OCI-LY3 (cell line): ENCODE results near the gene ALDH1A3.

Experiments
- H2AFZ ChIP-seq: fragments of 200-600, 300-600 bp; shearing (Covaris generic); 2 replicates; pipeline ENCODE4 v1.6.0; 2014; ENCODE audit warnings: antibody characterized with exemption, low read depth, low read length
- H3K27ac ChIP-seq: fragments of 200-600, 300-600 bp; sonication (generic); 2 replicates; pipeline ENCODE4 v1.5.1; 2014; ENCODE audit warnings: mild to moderate bottlenecking, low read length, moderate library complexity, mixed read lengths
- H3K27me3 ChIP-seq: fragments of 200-600, 300-600 bp; sonication (generic); 2 replicates; pipeline ENCODE4 v1.6.1; 2014; ENCODE audit warnings: low read depth, low read length, mixed read lengths
- H3K36me3 ChIP-seq: fragments of 200-600, 300-600 bp; sonication (generic); replicated peaks from 2 replicates; pipeline ENCODE3; 2014; ENCODE audit warnings: low read depth, low read length, mixed read lengths
- H3K4me1 ChIP-seq: fragments of 300-600, 200-600 bp; sonication (generic); 2 replicates; pipeline ENCODE4 v1.6.1; 2014; ENCODE audit warnings: low read length, mixed read lengths
- H3K4me2 ChIP-seq: fragments of 200-600, 300-600 bp; sonication (generic); 2 replicates; pipeline ENCODE4 v1.6.1; 2014; ENCODE audit warnings: low read length, mixed read lengths
- H3K4me3 ChIP-seq: fragments of 300-600, 200-600 bp; sonication (generic); 2 replicates; pipeline ENCODE4 v1.5.1; 2014; ENCODE audit warnings: antibody characterized with exemption, mild to moderate bottlenecking, low read length, moderate library complexity
- H3K79me2 ChIP-seq: fragments of 300-600, 200-600 bp; shearing (Covaris generic); 2 replicates; pipeline ENCODE4 v1.6.1; 2014; ENCODE audit warnings: mild to moderate bottlenecking, low read length, mixed read lengths
- H3K9ac ChIP-seq: fragments of 300-600, 200-600 bp; shearing (Covaris generic); 2 replicates; pipeline ENCODE4 v1.6.0; 2014; ENCODE audit warnings: mild to moderate bottlenecking, low read length, moderate library complexity
- H3K9me3 ChIP-seq: fragments of 200-600, 300-600 bp; shearing (Covaris generic); 2 replicates; pipeline ENCODE4 v1.6.1; 2014; ENCODE audit warnings: low read length, mixed read lengths; ENCODE audit not compliant: insufficient read depth
- H4K20me1 ChIP-seq: fragments of 200-600, 300-600 bp; sonication (generic); 2 replicates; pipeline ENCODE4 v1.6.1; 2016; ENCODE audit warnings: low read length, mixed read lengths; ENCODE audit not compliant: insufficient read depth
- CTCF ChIP-seq: fragments of 200-600, 300-600 bp; sonication (generic); IDR thresholded peaks from 2 replicates; pipeline ENCODE4 v1.5.1; 2014; ENCODE audit warnings: antibody characterized with exemption, low read length, low read depth
- EZH2phosphoT487 ChIP-seq: fragments of 200-600 bp; shearing (Covaris generic); IDR thresholded peaks from 2 replicates; pipeline ENCODE4 v1.6.1; 2018; ENCODE audit warnings: antibody characterized with exemption, mixed run types, low read depth

Gene ALDH1A3

GRCh38 chr15:100877551-100877950 lies 2.1 kb upstream of the ALDH1A3 start:
- no peak overlapping the region for H2AFZ ChIP-seq
- H4K20me1 ChIP-seq, result no peaks in the 10 kb centered on the region
- TF ChIP-seq EZH2phosphoT487 (no peak), CTCF (no peak)
- H3K9ac ChIP-seq, result no peak overlapping the region
- no peaks in the 10 kb centered on the region for H3K9me3 ChIP-seq
- H3K27ac ChIP-seq, result no peak overlapping the region
- H3K36me3 ChIP-seq, result no peaks in the 10 kb centered on the region
- no peak overlapping the region for H3K4me2 ChIP-seq
- H3K4me1 ChIP-seq, result peaks cover 5% of the 10 kb centered on the region
- peaks cover 11% of the 10 kb centered on the region; the same call in 1 of the 2 replicates for H3K27me3 ChIP-seq
- no peak overlapping the region for H3K4me3 ChIP-seq
- H3K79me2 ChIP-seq, result no peaks in the 10 kb centered on the region

GRCh38 chr15:100878130-100878529 lies 1.5 kb upstream of the ALDH1A3 start:
- Histone ChIP-seq H3K4me3 (no peak overlapping the region), H3K9me3 (no peaks in the 10 kb centered on the region), H3K27ac (no peak overlapping the region), H3K36me3 (no peaks in the 10 kb centered on the region), H3K9ac (no peak overlapping the region), H3K4me1 (no peaks in the 10 kb centered on the region), H3K27me3 (peaks cover 11% of the 10 kb centered on the region; the same call in 1 of the 2 replicates), H2AFZ (no peak overlapping the region), H3K4me2 (no peak overlapping the region), H4K20me1 (no peaks in the 10 kb centered on the region), H3K79me2 (no peaks in the 10 kb centered on the region)
- TF ChIP-seq CTCF, result no peak
- TF ChIP-seq EZH2phosphoT487, result no peak

GRCh38 chr15:100878648-100879047 lies 983 bp upstream of the ALDH1A3 start:
- H3K36me3 ChIP-seq, result no peaks in the 10 kb centered on the region
- H3K27ac ChIP-seq, result no peak overlapping the region
- no peaks in the 10 kb centered on the region for H3K4me1 ChIP-seq
- H2AFZ ChIP-seq, result no peak overlapping the region
- H3K79me2 ChIP-seq, result no peaks in the 10 kb centered on the region
- H3K27me3 ChIP-seq, result peaks cover 11% of the 10 kb centered on the region; the same call in 1 of the 2 replicates
- H3K4me3 ChIP-seq, result no peak overlapping the region
- TF ChIP-seq CTCF, result no peak
- TF ChIP-seq EZH2phosphoT487, result no peak
- H4K20me1 ChIP-seq, result no peaks in the 10 kb centered on the region
- H3K9me3 ChIP-seq, result no peaks in the 10 kb centered on the region
- no peak overlapping the region for H3K9ac ChIP-seq
- no peak overlapping the region for H3K4me2 ChIP-seq

- peaks cover 7% of the 10 kb centered on the region; the same call in 1 of the 2 replicates for H3K27me3 ChIP-seq
- no peaks in the 10 kb centered on the region for H4K20me1 ChIP-seq
- no peaks in the 10 kb centered on the region for H3K36me3 ChIP-seq
- no peaks in the 10 kb centered on the region for H3K79me2 ChIP-seq
- no peak overlapping the region for H3K9ac ChIP-seq
- TF ChIP-seq EZH2phosphoT487 (no peak), CTCF (no peak)
- H3K4me1 ChIP-seq, result no peaks in the 10 kb centered on the region
- no peak overlapping the region for H3K4me2 ChIP-seq
- no peak overlapping the region for H3K27ac ChIP-seq
- H2AFZ ChIP-seq, result no peak overlapping the region
- no peaks in the 10 kb centered on the region for H3K9me3 ChIP-seq
- H3K4me3 ChIP-seq, result no peak overlapping the region
Measured at GRCh38 chr15:100879061-100879463, 569 bp upstream of the ALDH1A3 start.
